HT-29 (cell line): Measurements from ENCODE around the gene ZNF410. TPM values are rescaled to one million over a fixed set of nuclear protein-coding genes. Genes with fewer than 3 reads are reported as not detected.
"Not testable (repeated sequence)": the region's sequence is repeated elsewhere in the genome, so short reads cannot be mapped to it uniquely, and the experiment has no call there.

Source experiments
- DNase-seq: peaks from one replicate; pipeline ENCODE4 v3.0.0-alpha.2; 2015; ENCODE audit warnings: low spot score
- total RNA-seq: library from RNA; depleted of rRNA; stranded (reverse); fragments of >200 nt; shearing (Covaris generic); gene quantifications from 2 replicates; pipeline ENCODE4 v1.2.3, GENCODE V29; 2014; rRNA removed

ZNF410 gene, protein sequence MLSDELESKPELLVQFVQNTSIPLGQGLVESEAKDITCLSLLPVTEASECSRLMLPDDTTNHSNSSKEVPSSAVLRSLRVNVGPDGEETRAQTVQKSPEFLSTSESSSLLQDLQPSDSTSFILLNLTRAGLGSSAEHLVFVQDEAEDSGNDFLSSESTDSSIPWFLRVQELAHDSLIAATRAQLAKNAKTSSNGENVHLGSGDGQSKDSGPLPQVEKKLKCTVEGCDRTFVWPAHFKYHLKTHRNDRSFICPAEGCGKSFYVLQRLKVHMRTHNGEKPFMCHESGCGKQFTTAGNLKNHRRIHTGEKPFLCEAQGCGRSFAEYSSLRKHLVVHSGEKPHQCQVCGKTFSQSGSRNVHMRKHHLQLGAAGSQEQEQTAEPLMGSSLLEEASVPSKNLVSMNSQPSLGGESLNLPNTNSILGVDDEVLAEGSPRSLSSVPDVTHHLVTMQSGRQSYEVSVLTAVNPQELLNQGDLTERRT
- 18.5 and 21.7 TPM in 2 replicates for total RNA-seq

DNA sequence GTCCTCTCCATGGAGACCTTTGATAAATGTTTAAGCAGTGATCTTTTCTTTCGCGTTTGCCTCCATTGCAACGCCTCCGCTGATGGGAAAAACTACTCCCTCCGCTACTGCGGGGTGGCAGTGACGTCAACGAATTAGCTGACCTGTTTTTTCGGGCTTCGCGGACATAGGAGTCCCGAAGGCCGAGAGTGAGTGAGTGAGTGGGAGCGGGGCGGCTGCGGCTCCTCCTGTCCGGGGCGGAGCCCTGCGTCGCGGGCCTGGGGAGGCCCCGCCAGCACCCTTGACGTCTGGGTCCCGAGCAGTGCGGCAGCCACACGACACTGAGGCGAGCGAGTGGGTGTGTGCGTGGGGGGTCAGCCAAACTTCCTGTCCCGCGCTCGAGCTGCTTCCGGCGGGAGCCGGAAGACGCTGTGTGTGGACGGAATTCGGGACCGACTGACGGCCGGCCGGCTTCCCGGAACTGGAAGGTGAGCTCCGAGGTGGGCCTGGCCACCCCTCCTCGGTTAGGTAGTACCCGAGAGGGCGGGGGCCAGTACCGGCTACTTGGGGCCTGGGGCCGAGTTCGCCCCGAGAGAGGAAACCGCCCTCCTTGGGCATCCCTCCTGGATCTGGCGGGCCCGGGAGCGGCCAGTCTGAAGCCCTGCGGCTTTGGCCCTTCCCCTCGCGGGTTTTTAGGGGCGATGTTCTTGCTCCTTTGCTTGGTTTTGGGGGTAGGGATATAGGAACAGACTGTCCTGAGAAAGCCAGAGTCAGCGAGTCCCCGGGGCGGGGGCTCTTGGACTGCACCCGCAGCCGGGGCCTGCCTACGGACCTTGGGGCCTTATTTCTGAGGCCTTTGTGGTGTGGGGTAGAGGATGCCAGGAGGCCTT lies at the start of gene ZNF410:
TSS of gene ZNF410 (plus strand) at position 411 of the 869 bp plus-strand sequence. CDS start 5,317 bp downstream, outside the sequence.
- peak; percentile 85 for DNase-seq

DNA sequence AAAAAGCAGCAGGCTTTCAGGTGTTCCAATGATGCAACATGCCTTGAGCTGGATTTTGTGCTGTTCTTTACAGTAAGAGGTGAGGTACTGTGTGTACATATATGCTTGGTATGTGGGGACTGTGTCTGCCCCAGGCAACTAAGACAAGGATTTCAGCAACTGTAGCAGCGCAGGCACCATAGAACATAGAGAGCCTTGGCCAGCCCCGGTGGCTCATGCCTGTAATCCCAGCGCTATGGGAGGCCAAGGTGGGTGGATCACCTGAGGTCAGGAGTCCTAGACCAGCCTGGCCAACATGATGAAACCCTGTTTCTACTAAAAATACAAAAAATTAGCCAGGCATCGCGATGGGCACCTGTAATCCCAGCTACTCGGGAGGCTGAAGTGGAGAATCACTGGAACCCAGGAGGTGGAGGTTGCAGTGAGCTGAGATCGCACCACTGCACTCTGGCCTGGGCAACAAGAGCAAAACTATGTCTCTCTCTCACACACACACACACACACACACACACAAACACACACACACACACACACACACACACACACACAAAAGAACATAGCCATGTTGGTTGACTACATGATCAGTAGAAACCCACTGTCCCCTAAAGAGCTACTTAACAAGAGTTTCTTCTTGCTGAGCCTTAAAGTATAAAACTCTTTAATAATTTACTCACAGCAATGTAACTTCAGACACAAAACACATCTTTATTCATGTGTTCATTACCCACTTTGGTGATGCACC lies 48.2 kb upstream of the ZNF410 start:
- DNase-seq, result not testable (repeated sequence)

DNA sequence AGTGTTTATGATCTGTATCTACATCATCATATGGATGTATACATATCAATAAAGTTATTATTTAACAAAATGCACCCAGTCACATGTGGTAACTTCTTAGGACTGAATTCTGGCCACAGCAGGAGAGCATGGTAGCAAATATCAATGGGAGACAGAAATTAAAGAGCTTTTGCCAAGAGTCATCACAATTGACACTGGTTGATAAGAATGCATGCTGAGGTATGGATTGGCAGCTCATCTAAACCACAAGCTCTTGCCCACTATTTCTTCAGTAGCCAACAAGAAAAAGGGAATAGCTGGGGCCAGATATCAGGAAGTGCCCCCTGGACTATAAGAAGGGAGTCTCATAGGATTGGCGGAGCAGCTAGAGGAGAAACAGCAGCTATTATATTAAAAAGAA lies 44.5 kb upstream of the ZNF410 start:
- DNase-seq, result no peak

DNA sequence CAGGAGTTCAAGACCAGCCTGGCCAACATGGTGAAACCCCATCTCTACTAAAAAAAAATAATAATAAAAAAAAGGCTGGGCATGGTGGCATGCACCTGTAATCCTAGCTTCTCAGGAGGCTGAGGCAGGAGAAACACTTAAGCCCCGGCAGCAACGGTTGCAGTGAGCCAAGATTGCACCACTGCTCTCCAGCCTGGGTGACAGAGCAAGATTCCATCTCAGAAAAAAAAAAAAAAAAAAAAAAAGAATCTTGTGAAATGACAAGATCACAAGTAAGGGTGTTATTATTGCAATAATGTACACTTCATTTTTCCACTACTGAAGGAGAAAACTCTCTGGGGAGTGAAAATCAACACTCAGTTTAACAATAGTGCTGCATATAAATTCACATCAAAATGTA lies 43.8 kb upstream of the ZNF410 start:
- DNase-seq, result no peak

DNA sequence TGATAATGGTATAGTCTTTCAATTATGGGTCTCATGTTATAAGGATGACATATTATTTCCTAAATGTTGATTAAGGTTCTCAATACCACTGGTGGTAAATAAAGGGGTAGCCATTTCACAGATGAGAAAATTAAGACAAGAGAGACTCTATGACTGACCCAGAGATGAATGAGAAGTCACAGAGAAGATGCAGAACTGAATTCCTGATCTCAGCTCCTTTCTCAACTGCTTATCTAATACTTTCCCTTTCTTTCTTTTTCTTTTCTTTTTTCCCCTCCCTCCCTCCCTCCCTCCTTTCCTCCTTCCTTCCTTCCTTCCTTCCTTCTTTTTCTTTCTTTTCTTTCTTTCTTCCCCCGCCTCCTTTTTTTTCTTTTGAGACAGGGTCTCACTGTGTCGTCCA lies 43.4 kb upstream of the ZNF410 start:
- no peak for DNase-seq

DNA sequence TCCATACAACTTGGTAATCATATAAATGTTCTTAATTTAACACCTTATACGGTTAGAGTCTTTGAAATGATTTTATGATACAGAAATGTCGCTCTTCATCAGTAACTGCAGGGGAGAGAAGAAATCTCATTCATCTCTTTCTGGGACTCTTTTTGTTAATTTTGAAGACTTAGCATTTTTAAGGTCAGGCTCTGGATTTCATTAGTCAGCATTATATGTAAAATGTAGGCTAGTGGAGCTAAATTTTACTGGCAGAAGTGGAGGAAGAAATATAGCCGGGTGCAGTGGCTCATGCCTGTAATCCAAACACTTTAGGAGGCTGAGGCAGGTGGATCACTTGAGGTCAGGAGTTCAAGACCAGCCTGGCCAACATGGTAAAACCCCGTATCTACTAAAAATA lies 39.7 kb upstream of the ZNF410 start:
- DNase-seq, result no peak

DNA sequence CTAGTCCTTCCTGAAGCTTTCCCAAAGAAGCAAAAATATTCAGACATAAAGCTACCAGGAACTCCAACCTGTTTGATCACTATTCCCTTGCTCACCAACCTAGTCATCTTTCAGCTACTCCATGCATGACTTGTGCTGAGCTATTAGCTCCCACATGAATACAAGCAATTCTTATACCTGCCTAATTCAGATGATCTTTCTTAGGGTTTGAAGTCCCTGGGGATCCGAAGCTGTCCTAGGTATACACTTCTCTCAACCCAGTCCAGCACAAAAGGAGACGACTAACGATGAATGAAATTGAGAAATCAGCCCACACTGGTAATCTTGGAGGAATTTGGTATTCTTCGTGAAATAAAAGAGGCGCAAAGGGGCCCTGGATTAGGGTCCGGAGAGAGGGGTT lies 35.7 kb upstream of the ZNF410 start:
- peak; percentile 45 for DNase-seq

DNA sequence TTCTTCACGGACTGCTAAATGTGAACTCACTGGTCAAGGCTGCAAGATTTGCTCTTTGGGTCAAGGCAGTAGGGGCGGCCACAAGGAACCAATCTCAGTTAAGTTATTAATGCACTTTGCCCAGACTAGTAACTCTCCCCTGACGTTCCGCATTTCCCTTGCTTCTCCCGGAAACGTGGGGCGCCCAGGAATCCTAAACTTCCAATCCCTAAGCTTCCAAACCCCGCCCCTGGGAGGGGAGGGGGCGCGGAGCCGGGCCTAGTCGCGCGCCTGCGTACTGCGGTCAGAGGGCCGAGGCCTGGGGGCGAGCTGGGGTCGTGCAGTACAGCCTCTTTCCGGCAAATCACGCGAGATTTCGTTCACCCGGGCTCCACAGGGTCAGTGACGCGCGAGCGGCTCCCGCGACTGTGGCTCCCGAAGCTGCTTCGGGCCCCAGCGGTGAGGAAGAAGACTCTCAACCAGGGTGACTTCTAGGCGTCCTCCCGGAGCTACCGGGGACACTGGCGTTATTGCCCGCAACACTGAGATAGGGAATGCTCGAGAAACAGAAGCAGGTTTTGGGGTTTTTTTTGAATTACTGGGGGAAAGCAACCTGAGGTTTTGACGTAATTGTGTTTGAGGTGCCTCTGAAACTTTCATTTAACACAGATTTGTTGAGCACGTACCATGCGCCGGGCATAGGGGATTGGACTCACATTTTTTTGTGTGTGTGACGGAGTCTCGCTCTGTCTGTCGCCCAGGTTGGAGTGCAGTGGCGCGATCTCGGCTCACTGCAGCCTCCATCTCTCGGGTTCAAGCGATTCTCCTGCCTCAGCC lies 34.9 kb upstream of the ZNF410 start, which contains the start of gene PTGR2:
TSS of gene PTGR2 (plus strand) at position 265 of the 816 bp plus-strand sequence. CDS start 7,032 bp downstream, outside the sequence.
- DNase-seq, result peak; percentile 86

DNA sequence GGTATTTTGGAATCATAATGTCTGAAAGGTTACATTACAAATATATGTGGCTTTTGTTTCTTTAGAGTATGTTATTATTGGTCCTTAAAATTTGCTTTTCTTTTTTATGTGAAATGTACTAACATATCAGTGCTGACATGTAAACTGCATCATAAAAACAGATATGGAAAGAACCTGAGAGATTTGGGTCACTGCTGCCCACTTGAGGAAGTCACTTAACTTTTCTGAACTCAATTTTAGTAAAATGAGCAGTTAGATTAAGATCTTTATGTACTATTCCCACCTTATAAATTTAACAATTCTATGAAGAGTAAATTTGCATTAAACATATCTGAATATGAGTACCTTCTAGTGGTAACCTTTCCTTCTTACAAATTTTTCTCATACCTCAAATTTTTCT lies 27.5 kb upstream of the ZNF410 start:
- DNase-seq, result no peak

DNA sequence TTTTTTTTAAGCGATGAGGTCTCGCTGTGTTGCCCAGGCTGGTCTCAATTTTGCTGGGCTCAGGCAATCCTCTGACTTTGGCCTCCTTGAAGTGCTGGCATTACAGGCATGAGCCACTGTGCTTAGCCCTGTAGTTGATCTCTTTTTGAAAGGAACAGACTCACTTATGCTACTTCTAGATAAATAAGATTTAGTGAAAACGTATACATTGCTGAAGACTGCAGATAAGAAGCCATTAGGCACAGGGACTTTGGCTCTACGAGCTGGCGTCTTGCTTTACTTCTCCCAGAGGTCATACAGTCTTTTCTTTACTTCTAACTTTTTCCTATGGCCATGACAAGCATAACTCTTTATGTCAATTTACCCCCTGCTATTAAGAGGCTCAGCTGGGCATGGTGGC lies 25.6 kb upstream of the ZNF410 start:
- no peak for DNase-seq

DNA sequence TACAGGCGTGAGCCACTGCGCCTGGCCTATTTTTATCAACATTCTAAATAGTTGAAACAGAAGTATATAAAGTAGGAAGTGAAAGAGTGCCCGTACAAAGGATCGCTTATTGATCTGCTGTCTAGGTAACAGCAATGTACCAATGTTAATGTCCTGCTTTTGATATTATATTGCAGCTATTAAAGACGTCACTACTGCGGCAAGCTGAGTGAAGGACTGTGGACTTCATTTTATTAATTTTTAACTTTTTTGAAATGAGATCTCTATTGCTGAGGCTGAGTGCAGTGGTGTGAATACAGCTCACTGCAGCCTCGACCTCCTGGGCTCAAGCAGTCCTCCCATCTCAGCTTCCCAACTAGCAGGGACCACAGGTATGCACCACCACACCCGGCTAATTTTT lies 24.2 kb upstream of the ZNF410 start:
- no peak for DNase-seq

DNA sequence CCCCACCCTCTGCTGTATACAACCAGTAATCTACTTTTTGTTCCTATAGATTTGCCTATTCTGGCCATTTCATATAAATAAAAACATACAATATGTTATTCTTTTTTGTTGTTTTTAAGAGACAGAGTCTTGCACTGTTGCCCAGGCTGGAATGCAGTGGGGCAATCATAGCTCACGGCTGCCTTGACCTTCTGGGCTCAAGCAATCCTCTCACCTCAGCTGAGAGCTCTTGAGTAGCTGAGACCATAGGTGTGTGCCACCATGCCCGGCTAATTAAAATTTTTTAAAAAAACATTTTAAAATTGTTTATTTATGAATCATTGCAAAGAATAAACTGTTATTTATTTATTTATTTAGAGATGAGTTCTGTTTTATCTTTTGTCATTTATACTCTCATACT lies 23.4 kb upstream of the ZNF410 start:
- DNase-seq, result no peak

DNA sequence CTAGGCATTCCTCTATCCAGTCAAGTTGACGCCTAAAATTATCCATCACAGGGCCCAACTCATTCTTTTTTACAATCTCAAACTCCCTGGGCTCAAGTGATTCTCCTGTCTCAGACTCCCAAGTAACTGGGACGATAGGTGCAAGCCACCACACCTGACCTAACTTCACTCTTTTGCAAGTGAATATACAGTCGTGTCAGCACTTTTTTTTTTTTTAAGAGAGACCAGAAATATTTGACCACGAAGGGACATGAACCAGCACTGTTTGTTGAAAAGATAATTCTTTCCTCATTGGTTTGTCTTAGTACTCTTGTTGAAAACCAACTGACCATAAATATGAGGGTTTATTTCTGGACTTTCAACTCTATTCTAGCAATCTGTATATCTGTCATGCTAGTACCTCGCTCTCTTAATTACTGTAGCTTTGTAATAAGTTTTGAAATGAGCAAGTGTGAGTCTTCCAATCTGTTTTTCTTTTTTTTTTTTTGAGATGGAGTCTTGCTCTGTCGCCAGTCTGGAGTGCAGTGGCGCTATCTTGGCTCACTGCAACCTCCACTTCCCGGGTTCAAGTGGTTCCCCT lies 21.0 kb upstream of the ZNF410 start:
- DNase-seq, result no peak

DNA sequence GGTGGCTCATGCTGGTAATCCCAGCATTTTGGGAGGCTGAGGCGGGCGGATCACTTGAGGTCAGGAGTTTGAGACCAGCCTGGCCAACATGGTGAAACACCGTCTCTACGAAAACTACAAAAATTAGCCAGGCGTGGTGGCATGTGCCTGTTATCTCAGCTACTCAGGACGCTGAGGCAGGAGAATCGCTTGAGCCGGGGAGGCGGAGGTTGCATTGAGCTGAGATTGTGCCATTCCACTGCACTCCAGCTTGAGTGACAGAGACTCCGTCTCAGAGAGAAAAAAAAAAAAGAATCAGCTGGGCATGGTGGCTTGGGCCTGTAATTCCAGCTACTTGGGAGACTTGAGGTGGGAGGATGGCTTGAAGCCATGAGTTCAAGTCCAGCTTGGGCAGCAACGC lies 16.9 kb upstream of the ZNF410 start:
- DNase-seq, result not testable (repeated sequence)

DNA sequence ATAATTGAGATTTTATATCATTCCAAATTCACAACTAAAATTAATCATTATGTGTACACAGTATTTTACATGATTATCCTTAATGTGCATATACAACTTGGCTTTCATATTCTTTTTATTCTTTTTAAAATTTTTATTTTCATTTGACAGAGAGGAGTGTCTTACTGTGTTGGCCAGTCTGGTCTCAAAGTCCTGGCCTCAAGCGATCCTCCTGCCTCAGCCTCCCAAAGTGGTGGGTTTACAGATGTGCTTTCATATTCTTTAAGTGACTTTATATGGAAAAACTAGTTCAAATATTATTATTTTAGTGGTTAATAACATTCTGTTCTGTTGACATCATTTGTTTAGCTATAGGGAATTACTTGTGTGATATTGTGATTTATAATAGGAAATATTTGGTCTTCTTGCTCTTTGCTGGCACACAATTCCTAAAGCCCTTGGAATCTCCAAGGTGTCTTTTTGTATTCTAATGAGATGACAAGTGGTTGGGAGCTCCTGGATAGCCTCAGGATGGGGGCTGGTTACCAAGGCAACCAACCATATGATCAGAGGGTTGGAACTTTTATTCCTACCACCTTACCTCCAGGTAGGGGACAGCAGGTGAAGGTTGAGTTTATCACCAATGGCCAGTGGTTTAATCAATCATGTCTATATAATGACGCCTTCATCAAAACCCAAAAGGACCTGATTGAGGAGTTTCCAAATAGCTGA lies 16.0 kb upstream of the ZNF410 start:
- no peak for DNase-seq

DNA sequence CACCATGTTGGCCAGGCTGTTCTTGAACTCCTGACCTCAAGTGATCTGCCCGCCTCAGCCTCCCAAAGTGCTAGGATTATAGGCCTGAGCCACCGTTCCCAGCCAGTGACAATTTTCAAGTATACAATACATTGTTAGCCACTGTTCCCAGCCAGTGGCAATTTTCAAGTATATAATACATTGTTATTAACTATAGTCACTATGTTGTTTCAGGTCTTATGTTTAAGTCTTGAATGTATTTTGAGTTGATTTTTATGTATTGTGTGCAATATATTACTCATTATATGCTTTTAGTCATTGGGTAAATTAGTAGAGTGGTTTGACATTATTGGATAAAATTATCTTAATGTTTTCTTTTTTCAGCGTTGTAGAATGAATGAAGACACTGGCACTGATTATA lies 13.0 kb upstream of the ZNF410 start:
- no peak for DNase-seq

DNA sequence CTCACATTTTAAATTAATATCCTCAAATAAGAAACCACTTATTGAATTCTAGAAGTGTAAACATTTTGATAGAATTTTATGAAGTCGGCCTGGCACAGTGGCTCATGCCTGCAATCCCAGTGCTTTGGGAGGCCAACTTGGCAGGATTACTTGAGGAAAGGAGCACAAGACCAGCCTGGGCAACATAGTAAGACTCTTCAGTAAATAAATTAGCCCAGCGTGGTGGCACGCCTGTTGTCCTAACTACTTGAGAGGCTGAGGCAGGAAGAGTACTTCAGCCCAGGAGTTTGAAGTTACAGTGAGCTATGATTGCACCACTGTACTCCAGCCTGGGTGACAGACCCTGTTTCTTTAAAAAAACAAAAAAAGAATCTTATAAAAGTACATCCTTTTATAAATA lies 8.9 kb upstream of the ZNF410 start:
- no peak for DNase-seq

DNA sequence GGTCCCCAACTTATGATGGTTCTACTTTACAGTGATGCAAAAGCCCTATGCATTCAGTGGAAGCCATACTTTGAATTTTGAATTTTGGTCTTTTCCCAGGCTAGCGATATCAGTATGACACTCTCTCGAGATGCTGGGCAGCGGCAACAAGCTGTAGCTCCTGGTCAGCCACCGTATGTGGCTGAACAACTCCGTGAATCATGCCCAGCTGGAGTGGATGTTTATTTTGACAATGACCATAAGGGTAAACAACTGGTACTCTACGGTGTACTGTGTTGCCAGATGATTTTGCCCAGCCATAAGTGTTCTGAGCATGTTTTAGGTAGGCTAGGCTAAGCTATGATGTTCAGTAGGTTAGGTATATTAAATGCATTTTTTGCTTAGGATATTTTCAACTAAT lies 8.2 kb upstream of the ZNF410 start:
- DNase-seq, result no peak

DNA sequence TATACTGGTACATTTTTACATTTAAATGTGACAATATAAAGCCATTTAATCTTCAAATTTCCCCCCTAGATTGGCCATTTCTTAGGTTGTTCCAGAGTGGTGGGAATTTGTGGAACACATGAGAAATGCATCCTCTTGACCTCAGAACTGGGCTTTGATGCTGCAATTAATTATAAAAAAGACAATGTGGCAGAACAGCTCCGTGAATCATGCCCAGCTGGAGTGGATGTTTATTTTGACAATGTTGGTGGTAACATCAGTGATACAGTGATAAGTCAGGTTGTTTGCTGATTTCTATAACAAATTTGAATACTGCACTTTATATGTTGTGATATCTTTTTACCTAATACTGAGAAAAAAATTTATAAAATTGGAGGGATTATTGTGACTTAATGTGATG lies 7.6 kb upstream of the ZNF410 start:
- DNase-seq, result no peak
